ENCODE results near the gene HERPUD1.

DNA sequence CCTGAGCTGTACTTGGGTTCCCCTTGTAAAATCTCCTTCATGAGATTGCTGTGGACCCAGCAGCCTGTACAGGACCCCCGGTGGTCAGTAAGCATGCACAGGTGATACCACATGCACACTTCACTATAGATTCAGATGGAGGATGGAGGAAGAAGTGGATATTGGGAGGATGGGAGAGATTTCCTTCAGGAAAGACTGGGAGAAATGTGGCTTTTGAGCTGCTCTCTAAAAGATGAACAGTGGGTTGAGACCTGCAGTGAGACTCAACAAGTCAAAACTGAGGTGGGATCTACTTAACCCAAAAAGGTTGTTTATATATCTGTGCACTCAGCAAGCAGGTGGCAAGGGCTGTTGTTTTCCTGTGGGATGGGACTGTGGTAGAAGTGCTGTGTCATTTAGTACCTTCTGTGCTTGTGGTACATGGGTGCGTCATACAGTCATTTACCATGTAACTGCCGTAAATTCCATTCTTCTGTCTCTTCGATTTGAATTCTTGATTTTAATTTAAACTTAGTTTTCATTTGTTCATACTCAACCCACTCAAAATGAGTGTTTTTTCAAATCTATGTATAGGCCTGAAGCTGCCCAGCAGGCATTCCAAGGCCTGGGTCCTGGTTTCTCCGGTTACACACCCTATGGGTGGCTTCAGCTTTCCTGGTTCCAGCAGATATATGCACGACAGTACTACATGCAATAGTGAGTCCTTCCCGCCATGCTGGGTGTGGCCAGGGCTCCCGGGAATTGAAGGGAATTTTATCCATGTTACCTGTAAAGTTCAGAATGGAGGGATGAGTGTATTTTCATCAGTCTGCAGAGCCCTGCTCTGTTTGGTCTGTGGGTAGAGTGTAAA lies 6.9 kb downstream of the HERPUD1 start:
- TF ChIP-seq, protein P1, sequence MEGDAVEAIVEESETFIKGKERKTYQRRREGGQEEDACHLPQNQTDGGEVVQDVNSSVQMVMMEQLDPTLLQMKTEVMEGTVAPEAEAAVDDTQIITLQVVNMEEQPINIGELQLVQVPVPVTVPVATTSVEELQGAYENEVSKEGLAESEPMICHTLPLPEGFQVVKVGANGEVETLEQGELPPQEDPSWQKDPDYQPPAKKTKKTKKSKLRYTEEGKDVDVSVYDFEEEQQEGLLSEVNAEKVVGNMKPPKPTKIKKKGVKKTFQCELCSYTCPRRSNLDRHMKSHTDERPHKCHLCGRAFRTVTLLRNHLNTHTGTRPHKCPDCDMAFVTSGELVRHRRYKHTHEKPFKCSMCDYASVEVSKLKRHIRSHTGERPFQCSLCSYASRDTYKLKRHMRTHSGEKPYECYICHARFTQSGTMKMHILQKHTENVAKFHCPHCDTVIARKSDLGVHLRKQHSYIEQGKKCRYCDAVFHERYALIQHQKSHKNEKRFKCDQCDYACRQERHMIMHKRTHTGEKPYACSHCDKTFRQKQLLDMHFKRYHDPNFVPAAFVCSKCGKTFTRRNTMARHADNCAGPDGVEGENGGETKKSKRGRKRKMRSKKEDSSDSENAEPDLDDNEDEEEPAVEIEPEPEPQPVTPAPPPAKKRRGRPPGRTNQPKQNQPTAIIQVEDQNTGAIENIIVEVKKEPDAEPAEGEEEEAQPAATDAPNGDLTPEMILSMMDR (conservative IDR thresholded peaks at IDR 0.05; ENCODE audit: low read length), result no peak
- no peak for TF ChIP-seq EZH2phosphoT487 (IDR thresholded peaks at IDR 0.05; ENCODE audit: borderline replicate concordance)
